GM21737 (cell line): ENCODE data around the gene H6PD.

ENCODE experiments used
- ATAC-seq: cut with Tn5 transposase; IDR thresholded peaks from one replicate; pipeline ENCODE4 v1.9.1; 2021; ENCODE audit warnings: mild to moderate bottlenecking, moderate library complexity; ENCODE audit not compliant: unreplicated experiment

The H6PD gene

DNA sequence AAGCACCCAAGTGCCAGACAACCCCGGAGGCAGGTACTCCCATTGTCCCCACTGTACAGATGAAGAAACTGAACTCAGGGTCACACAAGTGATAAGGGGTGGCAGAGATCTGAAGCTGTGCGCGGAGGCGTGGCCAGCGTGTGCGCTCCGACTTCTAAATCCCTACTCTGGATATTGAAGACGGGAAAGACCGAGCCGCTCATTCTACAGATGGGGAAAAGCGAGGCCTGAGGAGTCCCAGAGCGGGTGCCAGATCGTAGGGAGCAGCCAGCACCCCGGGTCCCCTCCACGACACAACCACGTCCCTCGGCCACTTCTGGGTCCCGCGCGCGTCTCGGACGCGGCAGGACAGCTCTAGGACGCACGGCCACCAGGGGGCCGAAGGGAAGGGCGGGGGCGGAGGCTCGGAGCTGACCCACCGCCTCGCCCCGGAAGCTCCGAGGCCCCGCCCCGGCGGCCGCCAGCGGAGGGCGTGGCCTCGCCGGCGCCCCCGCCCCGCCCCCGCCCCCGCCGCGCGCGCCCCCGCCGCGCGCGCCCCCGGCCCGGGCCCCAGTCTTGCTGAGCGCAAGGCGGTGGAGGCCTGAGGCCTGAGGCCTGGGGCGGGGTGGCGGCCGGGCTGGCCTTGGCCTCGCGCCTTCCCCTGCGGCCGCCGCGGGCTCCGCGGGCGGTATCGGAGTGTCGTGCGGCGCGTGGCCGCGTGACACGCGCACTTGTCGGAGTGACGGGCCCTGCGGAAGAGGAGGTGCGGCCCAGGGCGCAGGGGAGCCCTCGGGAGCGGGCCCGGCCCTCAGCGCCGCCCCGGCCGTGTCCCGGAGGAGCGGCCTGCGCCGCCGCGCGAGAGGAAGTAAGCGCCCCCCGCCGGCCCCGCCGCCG is at the start of gene H6PD:
TSS of gene H6PD (plus strand) at position 552 of the 873 bp plus-strand sequence. CDS start 10,161 bp downstream, outside the sequence.
- peak; percentile 75 for ATAC-seq

GRCh38 chr1:9186082-9186859 is 48.3 kb upstream of the H6PD start:
- ATAC-seq, result no peak

DNA sequence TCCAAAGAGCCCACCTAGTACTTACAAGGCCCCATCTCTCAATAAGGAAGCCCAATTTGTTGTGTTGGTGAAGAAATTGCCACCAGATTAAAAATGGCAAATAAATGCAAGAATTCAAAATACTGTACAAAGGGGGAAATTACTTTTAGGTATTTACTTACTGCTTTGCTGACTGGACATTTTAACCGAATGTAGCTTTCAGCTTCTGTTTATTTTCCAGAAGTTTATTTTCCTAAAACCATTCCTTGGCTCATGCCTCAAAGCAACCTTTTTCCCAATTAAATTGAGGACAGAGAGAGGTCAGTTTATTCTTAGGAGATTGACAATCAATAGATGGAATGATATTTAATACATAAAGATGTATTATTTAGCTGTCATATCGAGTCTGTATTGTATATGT is 47.6 kb upstream of the H6PD start:
- ATAC-seq, result no peak

DNA sequence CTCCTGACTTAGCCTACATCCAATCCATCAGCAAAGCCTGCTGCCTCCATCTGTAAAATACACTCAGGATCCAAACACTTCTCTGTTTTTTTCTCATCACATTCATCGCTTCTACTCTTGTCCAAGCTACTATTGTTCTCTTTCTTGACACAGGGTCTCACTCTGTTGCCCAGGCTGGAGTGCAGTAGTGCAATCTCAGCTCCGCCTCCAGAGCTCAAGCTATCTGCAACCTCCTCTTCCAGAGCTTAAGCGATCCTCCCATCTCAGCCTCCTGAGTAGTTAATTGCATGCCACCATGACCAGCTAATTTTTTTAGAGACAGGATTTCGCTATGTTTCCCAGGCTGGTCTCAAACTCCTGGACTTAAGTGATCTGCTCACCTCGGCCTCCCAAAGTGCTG is 44.3 kb upstream of the H6PD start:
- ATAC-seq, result no peak

DNA sequence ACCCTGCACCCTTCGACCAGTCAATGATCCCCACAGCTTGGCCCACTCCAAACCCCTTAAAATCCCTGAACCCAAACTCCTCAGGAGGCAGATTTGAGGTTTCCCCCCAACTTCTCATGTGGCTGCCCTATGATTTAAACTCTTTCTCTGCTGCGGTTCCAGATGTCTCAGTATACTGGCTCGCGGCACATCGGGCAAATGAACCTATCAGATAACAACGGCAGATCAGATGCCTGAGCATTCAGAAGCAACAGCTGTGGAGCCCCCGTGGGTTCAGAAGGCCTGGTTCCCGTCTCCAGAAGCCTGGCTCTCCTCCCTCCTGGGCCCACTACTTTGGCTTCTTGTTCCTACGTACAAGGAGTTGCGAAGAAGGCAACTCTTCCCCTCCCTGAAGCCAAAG is 43.3 kb upstream of the H6PD start:
- ATAC-seq, result no peak

- no peak for ATAC-seq
These were observed 41.9 kb upstream of the H6PD start for GRCh38 chr1:9192578-9193232.

DNA sequence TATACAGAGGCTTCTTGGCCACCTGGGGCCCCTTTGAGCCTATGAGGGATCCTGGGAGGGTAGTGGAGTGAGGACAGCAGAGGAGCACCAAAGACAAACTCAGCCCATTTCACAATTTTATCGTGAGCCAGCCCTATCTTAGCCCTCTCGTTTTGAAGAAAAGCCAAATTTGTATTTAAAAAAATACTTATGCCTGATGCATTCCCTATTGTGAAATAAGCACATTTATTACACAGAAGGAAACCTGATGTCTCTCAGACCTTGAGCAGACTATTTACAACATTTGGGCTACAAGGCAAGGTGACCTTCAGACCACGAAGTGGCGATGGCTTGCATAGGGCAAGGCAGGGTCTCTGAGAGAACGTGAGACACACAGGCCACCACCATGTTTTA is 41.3 kb upstream of the H6PD start:
- no peak for ATAC-seq

DNA sequence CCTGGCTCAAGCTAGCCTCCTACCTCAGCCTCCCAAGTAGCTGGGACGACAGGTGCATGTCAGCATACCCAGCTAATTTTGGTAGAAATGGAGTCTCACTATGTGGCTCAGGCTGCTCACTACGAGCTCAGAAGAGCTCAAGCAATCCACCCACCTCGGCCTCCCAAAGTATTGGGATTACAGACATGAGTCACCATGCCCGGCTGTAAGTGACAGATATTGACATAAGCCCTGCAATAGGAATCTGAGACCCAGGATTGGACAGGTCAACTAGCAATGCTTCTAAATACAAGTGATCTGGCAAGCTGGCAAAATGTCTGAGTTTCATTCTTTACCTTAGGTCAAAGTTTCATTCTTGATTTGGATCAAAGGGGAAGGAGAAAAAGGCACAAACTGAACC is 40.5 kb upstream of the H6PD start:
- ATAC-seq, result no peak

DNA sequence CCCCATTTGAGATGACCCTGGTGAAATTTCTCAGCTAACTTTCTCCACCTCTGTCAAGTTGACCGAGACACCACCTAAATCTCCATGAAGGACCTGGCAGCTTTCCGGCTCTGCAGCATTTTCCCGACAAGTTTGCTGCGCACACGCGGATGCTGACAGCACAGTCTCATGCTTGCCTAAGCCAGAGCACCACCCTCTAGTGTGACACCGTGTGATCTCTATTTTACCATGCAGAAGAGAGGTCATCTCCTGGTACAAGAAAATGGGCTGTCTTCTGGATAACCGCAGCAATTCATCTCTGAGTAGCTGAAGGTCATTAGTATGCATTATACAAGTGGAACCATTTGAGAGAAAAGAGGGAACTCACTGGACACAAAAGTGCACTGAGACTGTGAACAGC is 38.9 kb upstream of the H6PD start:
- ATAC-seq, result no peak

- ATAC-seq, result no peak
These were observed 38.2 kb upstream of the H6PD start for GRCh38 chr1:9196129-9197040.

DNA sequence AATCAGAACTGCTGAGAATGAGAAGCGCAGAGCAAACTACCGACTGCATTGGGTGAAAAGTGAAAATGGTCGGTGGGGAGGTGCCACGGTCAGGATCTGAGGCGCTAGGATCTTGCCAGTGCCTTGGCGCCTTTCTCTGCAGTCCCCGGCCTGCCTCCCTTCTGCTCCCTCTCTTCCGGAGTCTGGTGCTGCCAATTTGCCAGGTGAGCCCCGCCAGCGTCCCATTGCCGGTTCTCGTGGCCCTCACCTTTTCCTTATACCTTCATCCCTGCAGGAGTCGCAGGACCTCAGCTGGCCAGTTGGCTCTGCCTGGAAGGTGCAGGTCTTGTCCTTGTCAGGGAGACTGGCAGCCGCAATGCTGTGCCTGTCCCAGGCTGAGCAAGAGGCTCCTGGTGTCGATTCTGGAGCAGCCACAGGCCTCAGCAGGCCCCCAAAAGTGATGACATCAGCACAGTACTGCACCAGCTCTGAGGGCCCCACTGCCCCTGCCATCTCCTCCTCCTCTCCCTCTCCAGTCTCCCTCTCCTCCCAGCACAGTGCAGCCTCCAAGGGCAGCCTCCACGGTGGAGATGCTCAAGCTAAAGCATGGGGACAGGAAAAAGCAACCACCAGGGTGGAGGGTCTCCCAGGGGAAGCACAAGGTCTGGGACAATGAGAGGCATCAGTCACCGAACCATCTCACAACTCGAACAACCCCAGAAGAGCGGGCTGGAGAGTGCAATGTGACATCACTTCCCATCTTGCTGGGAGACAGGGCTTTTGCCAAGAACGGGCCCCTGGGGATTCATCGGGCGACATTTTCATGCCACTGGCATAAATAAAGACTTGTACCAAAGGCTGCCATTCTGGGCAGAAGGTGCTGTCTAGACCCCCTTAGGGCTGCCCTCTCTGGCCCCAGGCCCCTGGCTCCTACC is 37.1 kb upstream of the H6PD start:
- no peak for ATAC-seq

DNA sequence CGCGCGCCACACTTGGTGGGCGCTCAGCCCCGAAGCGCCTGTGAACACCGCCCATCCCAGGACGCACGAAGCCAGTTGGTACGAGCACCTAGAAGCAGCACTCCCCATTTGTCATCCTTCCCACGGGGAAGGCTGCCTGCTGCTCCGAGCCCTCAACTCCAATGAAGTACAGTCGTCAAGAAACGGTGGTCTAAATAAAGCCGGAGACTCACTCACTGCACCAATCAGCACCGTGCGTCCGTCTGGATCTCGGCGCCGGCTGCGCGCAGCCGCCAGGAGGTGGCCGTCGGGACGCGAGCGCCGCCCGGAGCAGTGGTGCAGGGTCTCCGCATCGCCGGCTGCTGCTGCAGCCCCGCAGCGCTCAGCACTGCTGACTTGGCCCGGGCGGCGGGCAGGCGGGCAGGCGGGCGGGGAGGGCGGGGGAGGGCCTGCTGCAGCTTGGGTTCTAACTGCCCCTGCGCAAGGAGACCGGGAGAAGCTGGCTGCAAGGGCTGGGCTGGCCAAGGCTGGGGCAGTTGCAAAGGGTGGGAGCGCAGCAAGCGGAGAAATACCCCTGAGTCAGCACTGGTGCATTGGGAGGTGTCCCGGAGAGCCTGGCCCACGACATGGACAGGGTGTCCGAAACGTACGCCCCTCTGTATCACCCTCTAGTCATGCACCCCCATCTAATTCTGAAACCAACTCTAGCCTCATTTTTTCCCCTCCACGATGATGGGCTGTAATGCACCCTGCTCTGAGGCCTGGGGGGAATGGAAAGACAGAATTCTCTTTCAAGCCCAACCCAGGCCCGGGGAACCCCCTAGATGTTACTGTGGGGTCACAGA is 35.8 kb upstream of the H6PD start:
- no peak for ATAC-seq

DNA sequence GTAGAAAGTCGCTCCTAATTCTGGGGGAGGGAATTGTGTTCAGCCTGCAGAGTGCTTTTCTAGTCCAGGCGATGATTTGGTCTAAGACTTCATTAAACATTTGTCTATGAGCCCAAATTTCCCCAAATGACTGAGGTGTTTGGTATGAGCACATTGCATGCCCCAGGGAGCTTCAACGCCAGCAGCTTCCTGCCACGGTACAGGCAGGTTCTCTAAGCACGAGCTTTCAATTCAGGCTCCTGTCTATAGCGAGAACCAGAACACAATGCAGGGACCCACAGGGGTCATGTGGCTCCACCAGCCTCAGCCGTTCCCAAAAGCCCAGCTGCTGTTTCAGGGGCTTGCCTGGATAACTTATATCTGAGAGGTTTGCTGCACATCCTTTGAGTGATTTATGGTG is 34.1 kb upstream of the H6PD start:
- no peak for ATAC-seq

- ATAC-seq, result no peak
These were observed 33.0 kb upstream of the H6PD start for GRCh38 chr1:9201401-9202239.

GRCh38 chr1:9202240-9202870 is 32.2 kb upstream of the H6PD start:
- ATAC-seq, result no peak

- ATAC-seq, result no peak
These were observed 31.0 kb upstream of the H6PD start for GRCh38 chr1:9203511-9203982.

DNA sequence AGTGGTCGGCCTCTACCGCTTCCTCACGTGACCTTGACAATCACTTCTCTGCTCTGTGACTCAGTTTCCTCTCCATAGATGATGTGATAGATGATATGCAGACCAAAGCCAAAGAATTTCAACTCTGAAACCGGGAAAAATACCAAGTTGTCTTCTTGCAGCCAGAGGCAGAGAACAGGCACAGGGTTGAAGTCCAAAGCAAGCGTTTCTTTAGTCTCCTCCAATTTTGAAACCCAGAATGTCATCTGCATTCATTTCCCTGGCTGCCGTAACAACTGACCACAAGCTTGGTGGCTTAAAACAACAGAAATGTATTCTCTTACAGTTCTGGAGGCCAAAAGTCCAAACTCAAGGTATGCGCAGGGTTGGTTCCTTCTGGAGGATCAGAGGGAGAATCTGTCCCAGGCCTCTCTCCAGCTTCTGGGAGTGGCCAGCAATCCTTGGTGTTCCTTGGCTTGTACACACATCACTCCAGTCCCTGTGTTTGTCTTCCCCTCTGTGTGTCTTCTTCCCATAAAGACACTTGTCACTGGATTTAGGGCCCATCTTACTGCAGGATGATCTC is 30.3 kb upstream of the H6PD start:
- ATAC-seq, result no peak
